ENCODE results near the gene CCDC88C. TPM values are rescaled to one million over a fixed set of nuclear protein-coding genes. Genes with fewer than 3 reads are reported as not detected.

The CCDC88C gene
- total and polyA plus RNA-seq, 9 donors, result 2.0 to 17.7 (median 3.9) TPM

- Histone ChIP-seq H3K4me3 (no peak overlapping the region), H3K27ac (no peak overlapping the region), H3K9me3 (no peaks in the 10 kb centered on the region), H3K36me3 (no peaks in the 10 kb centered on the region), H3K4me1 (ENCODE audit: insufficient read depth) (no peaks in the 10 kb centered on the region), H3K27me3 (no peaks in the 10 kb centered on the region)
- no peak for DNase-seq
- intact Hi-C loops (cut with DNase I), result no loop called here
- 96 to 97% (median 97%) methylated on average over 5 of the region's 5 CpGs for WGBS, 3 donors
- TF ChIP-seq POLR2A (IDR thresholded peaks at IDR 0.05) (no peak), EP300 (IDR thresholded peaks at IDR 0.05) (no peak), CTCF (IDR thresholded peaks at IDR 0.05) (no peak)
These were observed 156.5 kb downstream of the CCDC88C start for GRCh38 chr14:91261115-91261514.

DNA sequence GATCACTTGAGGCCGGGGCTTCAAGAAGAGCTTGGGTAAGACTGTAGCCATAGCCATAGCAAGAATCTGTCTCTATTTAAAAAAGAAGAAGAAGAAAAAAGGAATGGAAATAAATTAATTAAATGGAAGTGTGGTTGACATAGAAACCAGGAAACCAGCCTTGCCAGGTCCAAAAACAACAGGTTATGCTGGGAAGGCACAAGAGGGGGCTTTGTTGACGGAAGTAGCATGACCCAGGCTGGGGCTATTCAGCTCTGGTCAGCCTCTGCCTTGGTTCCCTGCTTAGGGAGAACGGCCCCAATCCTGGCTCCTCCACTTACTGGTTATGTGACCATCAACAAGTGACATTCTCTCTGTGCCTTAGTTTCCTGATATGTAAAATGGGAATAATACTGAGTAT, 158.7 kb downstream of the CCDC88C start:
- no peak for DNase-seq
- Histone ChIP-seq H3K4me3 (no peak overlapping the region), H3K4me1 (ENCODE audit: insufficient read depth) (peaks cover under 1% of the 10 kb centered on the region), H3K9me3 (no peaks in the 10 kb centered on the region), H3K36me3 (no peaks in the 10 kb centered on the region), H3K27me3 (no peaks in the 10 kb centered on the region), H3K27ac (no peak overlapping the region)
- 79 to 93% (median 89%) methylated on average over 3 of the region's 3 CpGs for WGBS, 3 donors
- intact Hi-C loops (cut with DNase I), result no loop called here
- TF ChIP-seq CTCF (IDR thresholded peaks at IDR 0.05) (no peak), EP300 (IDR thresholded peaks at IDR 0.05) (no peak), POLR2A (IDR thresholded peaks at IDR 0.05) (no peak)

DNA sequence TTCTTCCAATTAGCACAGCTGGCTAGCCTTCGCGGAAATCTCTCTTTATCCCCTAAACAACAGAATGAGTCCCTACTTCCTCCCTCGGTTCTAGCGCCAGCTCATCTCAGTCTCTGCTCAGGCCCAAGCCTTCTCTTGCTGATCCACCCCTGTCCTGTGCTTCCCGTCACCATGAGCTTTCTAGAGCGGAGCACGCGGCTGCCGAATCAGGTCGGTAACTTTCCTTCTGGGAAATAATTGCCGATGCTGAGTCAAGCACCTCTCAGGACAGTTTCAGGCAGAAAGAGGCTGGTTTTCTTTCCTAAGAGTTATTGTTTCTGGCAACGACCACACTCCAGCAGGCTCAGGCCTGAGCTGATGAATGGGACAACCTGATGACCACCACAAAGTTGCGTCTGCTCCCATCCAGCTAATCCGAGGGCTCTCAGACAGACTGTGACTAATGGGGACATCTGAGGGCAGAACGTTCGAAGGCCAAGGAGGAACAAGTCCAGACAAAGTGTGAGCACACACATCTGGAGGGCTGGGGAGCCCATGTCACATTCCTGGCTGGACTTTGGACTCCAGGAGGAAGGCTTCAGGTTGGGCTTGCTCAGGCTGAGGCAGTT, 159.5 kb downstream of the CCDC88C start:
- no peak for DNase-seq
- Histone ChIP-seq H3K9me3 (no peaks in the 10 kb centered on the region), H3K27ac (no peak overlapping the region), H3K4me1 (ENCODE audit: insufficient read depth) (peaks cover 3% of the 10 kb centered on the region), H3K4me3 (no peak overlapping the region), H3K27me3 (no peaks in the 10 kb centered on the region), H3K36me3 (no peaks in the 10 kb centered on the region)
- TF ChIP-seq CTCF (IDR thresholded peaks at IDR 0.05) (no peak), EP300 (IDR thresholded peaks at IDR 0.05) (no peak)
- WGBS, 3 donors, result 30 to 32% (median 31%) methylated on average over 16 of the region's 16 CpGs
- intact Hi-C loops (cut with DNase I), result no loop called here

GRCh38 chr14:91257328-91258010, 160.2 kb downstream of the CCDC88C start:
- H3K4me1 ChIP-seq (ENCODE audit: insufficient read depth), result peaks cover 7% of the 10 kb centered on the region
- H3K4me3 ChIP-seq, result no peak overlapping the region
- H3K9me3 ChIP-seq, result no peaks in the 10 kb centered on the region
- TF ChIP-seq CTCF (IDR thresholded peaks at IDR 0.05), result no peak
- TF ChIP-seq POLR2A (IDR thresholded peaks at IDR 0.05), result no peak
- TF ChIP-seq EP300 (IDR thresholded peaks at IDR 0.05), result no peak
- no peaks in the 10 kb centered on the region for H3K27me3 ChIP-seq
- intact Hi-C loops (cut with DNase I), result no loop called here
- no peaks in the 10 kb centered on the region for H3K36me3 ChIP-seq
- 33 to 44% (median 41%) methylated on average over 8 of the region's 8 CpGs for WGBS, 3 donors
- no peak for DNase-seq
- H3K27ac ChIP-seq, result no peak overlapping the region
